Small intestine (tissue), 7 donors: Measurements from ENCODE around the gene ELANE. TPM values are rescaled to one million over a fixed set of nuclear protein-coding genes. Genes with fewer than 3 reads are reported as not detected.
"Not testable (repeated sequence)": the region's sequence is repeated elsewhere in the genome, so short reads cannot be mapped to it uniquely, and the experiment has no call there.

Source experiments
- DNase-seq, 2 donors: peaks; one replicate each; pipeline versions ENCODE4 v3.0.0 to v3.0.0-alpha.2; 2013
- FAIRE-seq: peaks from 2 replicates; lab custom pipeline; 2012; peaks lifted over from hg19 to GRCh38; lab: Jason Lieb, UNC
- H3K27ac ChIP-seq, 3 donors: one replicate each; pipeline ENCODE4 v1.5.1; 2013; ENCODE audit warnings: low read length in 2 of 3, mild to moderate bottlenecking in 2 of 3, control low read depth in 1 of 3, inconsistent platforms in 1 of 3, low read depth in 1 of 3, moderate library complexity in 1 of 3
- H3K27me3 ChIP-seq, 3 donors: one replicate each; pipeline ENCODE4 v1.6.1; 2013; ENCODE audit warnings: low read length in 3 of 3, inconsistent platforms in 1 of 3; ENCODE audit not compliant: control insufficient read depth in 3 of 3, insufficient read depth in 3 of 3
- H3K36me3 ChIP-seq, 3 donors: one replicate each; pipeline ENCODE4 v1.6.1; 2013; ENCODE audit warnings: low read length in 3 of 3, inconsistent platforms in 1 of 3, low read depth in 1 of 3, mild to moderate bottlenecking in 1 of 3, moderate library complexity in 1 of 3; ENCODE audit not compliant: control insufficient read depth in 3 of 3, insufficient read depth in 2 of 3
- H3K4me1 ChIP-seq, 3 donors: one replicate each; pipeline ENCODE4 v1.6.1; 2013; ENCODE audit warnings: low read length in 2 of 3, inconsistent platforms in 1 of 3, low read depth in 1 of 3, mild to moderate bottlenecking in 1 of 3, moderate library complexity in 1 of 3; ENCODE audit not compliant: control insufficient read depth in 3 of 3, insufficient read depth in 2 of 3
- H3K4me3 ChIP-seq, 3 donors: one replicate each; pipeline ENCODE4 v1.5.1; 2013; ENCODE audit warnings: low read length in 3 of 3, control low read depth in 1 of 3, inconsistent platforms in 1 of 3, low read depth in 1 of 3, mild to moderate bottlenecking in 1 of 3, moderate library complexity in 1 of 3
- H3K9me3 ChIP-seq, 2 donors: one replicate each; pipeline ENCODE4 v1.6.1; 2013; ENCODE audit warnings: low read depth in 1 of 2, low read length in 1 of 2; ENCODE audit not compliant: control insufficient read depth in 2 of 2, insufficient read depth in 1 of 2
- WGBS, 3 donors: extraction: QIAGEN DNeasy Blood & Tissue Kit; methylation state at CpG; one replicate each; pipeline ENCODE4 v1.1.7; 2013; 5-methylcytosine and 5-hydroxymethylcytosine counted together
- polyA plus RNA-seq, 4 donors: library from polyadenylated mRNA; stranded (reverse) in 3 of 4; unstranded in 1 of 4; fragments of 200-250 nt in 3 of 4; fragments of 120-200 nt in 1 of 4; gene quantifications; one replicate each; pipeline versions ENCODE4 v1.2.1 to v1.2.3, GENCODE V29; 2013
- donor health status: healthy with polysubstance abuse.
- donor health status: control.
- donor health status: control.
- donor health status: Bipolar disorder and iron deficiency.
- donor health status: healthy.

The ELANE gene
- polyA plus RNA-seq, 4 donors, result 0.09 to 1.8 TPM; not detected in 2

GRCh38 chr19:853014-853585 is 997 bp downstream of the ELANE start:
- DNase-seq (no peak), FAIRE-seq (no peak)
- Histone ChIP-seq H3K27ac (no peak overlapping the region), H3K27me3 (peaks cover 1 to 44% (median 7%) of the 10 kb centered on the region in 3 donors), H3K4me1 (no peaks in the 10 kb centered on the region), H3K9me3 (no peaks in the 10 kb centered on the region), H3K4me3 (no peak overlapping the region), H3K36me3 (no peaks in the 10 kb centered on the region)
- 32 to 56% (median 49%) methylated on average over 26 to 67 of the region's 67 CpGs for WGBS, 3 donors

- 63 to 78% (median 69%) methylated on average over 10 to 12 of the region's 17 CpGs for WGBS, 3 donors
- not testable (repeated sequence) for H3K4me1 ChIP-seq, DNase-seq, H3K27ac ChIP-seq, FAIRE-seq, H3K36me3 ChIP-seq, H3K4me3 ChIP-seq, H3K9me3 ChIP-seq
- peaks cover 1 to 38% (median 7%) of the 10 kb centered on the region in 3 donors for H3K27me3 ChIP-seq
Measured at GRCh38 chr19:853614-854220, 1.6 kb downstream of the ELANE start.

DNA sequence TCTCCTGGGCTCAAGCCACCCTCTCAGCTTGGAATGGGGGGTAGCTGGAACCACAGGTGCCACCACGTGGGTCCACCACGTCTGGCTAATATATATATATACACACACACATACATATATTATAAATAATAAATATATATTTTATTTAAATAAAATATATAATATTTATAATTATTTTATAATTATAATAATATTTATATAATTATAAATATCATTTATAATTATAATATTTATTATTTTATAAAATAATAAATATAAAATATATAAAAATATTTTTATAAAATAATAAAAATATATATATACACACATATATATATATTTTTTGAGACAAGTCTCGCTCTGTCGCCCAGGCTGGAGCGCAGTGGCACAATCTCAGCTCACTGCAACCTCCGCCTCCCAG is 2.4 kb downstream of the ELANE start:
- FAIRE-seq, result peak; percentile 86
- Histone ChIP-seq H3K4me3 (no peak overlapping the region), H3K27me3 (peaks cover 1 to 42% (median 12%) of the 10 kb centered on the region in 3 donors), H3K4me1 (peaks cover 0 to 5% (median 0%) of the 10 kb centered on the region in 3 donors), H3K36me3 (no peaks in the 10 kb centered on the region), H3K9me3 (peaks cover 0 to 3% of the 10 kb centered on the region in 2 donors), H3K27ac (no peak overlapping the region)
- no peak for DNase-seq
- 67 to 76% (median 70%) methylated on average over 6 of the region's 6 CpGs for WGBS, 3 donors

- peaks cover 3 to 43% (median 12%) of the 10 kb centered on the region in 3 donors for H3K27me3 ChIP-seq
- WGBS, 3 donors, result 81 to 89% (median 86%) methylated on average over 12 of the region's 12 CpGs
- no peak for DNase-seq
- no peaks in the 10 kb centered on the region for H3K36me3 ChIP-seq
- H3K4me1 ChIP-seq, result peaks cover 0 to 8% (median 0%) of the 10 kb centered on the region in 3 donors
- no peak for FAIRE-seq
- no peak overlapping the region for H3K27ac ChIP-seq
- H3K4me3 ChIP-seq, result no peak overlapping the region
- peaks cover 0 to 3% of the 10 kb centered on the region in 2 donors for H3K9me3 ChIP-seq
Measured at GRCh38 chr19:855142-855541, 3.0 kb downstream of the ELANE start.

DNA sequence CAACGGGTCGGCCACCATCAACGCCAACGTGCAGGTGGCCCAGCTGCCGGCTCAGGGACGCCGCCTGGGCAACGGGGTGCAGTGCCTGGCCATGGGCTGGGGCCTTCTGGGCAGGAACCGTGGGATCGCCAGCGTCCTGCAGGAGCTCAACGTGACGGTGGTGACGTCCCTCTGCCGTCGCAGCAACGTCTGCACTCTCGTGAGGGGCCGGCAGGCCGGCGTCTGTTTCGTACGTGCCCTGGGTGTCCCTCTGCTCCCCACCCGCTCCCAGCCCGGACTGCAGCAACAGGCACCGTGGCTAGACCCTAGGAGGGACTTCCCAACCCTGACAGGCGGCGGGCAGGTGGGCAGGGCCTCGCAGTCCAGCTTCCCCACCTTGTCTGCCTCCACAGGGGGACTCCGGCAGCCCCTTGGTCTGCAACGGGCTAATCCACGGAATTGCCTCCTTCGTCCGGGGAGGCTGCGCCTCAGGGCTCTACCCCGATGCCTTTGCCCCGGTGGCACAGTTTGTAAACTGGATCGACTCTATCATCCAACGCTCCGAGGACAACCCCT is 3.5 kb downstream of the ELANE start:
- Histone ChIP-seq H3K27me3 (peaks cover 3 to 38% (median 12%) of the 10 kb centered on the region in 3 donors), H3K36me3 (no peaks in the 10 kb centered on the region), H3K4me3 (no peak overlapping the region), H3K4me1 (peaks cover 0 to 8% (median 0%) of the 10 kb centered on the region in 3 donors), H3K9me3 (peaks cover 0 to 3% of the 10 kb centered on the region in 2 donors), H3K27ac (no peak overlapping the region)
- no peak for DNase-seq
- FAIRE-seq, result no peak
- 73 to 79% (median 75%) methylated on average over 33 to 40 of the region's 40 CpGs for WGBS, 3 donors

GRCh38 chr19:858284-858683 is 6.2 kb downstream of the ELANE start:
- no peak for FAIRE-seq
- no peak overlapping the region for H3K27ac ChIP-seq
- peaks cover 0 to 3% of the 10 kb centered on the region in 2 donors for H3K9me3 ChIP-seq
- no peak for DNase-seq
- WGBS, 3 donors, result 66 to 77% (median 74%) methylated on average over 9 of the region's 9 CpGs
- no peak overlapping the region for H3K4me3 ChIP-seq
- peaks cover 0 to 8% (median 0%) of the 10 kb centered on the region in 3 donors for H3K4me1 ChIP-seq
- H3K27me3 ChIP-seq, result peaks cover 4 to 19% (median 5%) of the 10 kb centered on the region in 3 donors
- no peaks in the 10 kb centered on the region for H3K36me3 ChIP-seq

GRCh38 chr19:858868-859843 is 7.1 kb downstream of the ELANE start, which contains the start of gene CFD:
Gene CFD, plus strand, starts transcription at chr19:859664. Its CDS starts 26 bp downstream, at chr19:859690.
- Histone ChIP-seq H3K9me3 (peaks cover 0 to 3% of the 10 kb centered on the region in 2 donors), H3K27ac (peak within 1 kb of the TSS in 1 of 3 donors; percentile 73), H3K4me1 (peaks cover 0 to 8% (median 0%) of the 10 kb centered on the region in 3 donors), H3K36me3 (peaks cover 0 to 3% (median 0%) of the 10 kb centered on the region in 3 donors), H3K4me3 (peak within 1 kb of the TSS in 2 of 3 donors; percentile 36 to 41), H3K27me3 (peaks cover 4 to 16% (median 4%) of the 10 kb centered on the region in 3 donors)
- DNase-seq (no peak), FAIRE-seq (no peak)
- 26 to 31% (median 29%) methylated on average over 20 to 24 of the region's 24 CpGs for WGBS, 3 donors
